NCI-H774 (cell line): ENCODE measurements around the gene LCN15.
A peak's percentile ranks its signal among the peaks of the same experiment; 100 is the strongest.
"Not testable (repeated sequence)": the region's sequence is repeated elsewhere in the genome, so short reads cannot be mapped to it uniquely, and the experiment has no call there.

ENCODE experiments used
- DNase-seq: peaks from one replicate; lab custom pipeline; 2025; lab: John Stamatoyannopoulos, UW

The LCN15 gene

GRCh38 chr9:136774416-136775045 is 10.2 kb upstream of the LCN15 start:
- no peak for DNase-seq

- DNase-seq = no peak
These were observed 9.2 kb upstream of the LCN15 start for GRCh38 chr9:136773386-136774044.

GRCh38 chr9:136771907-136772415 is 7.6 kb upstream of the LCN15 start:
- DNase-seq = no peak

- DNase-seq = no peak
These were observed 5.4 kb upstream of the LCN15 start for GRCh38 chr9:136769710-136770191.

GRCh38 chr9:136766410-136767120 is 2.2 kb upstream of the LCN15 start:
- peak; percentile 56 for DNase-seq

- DNase-seq = not testable (repeated sequence)
These were observed 1.6 kb upstream of the LCN15 start for GRCh38 chr9:136765745-136766409.

GRCh38 chr9:136765041-136765440 is 723 bp upstream of the LCN15 start:
- DNase-seq = no peak

- DNase-seq = no peak
These were observed 676 bp downstream of the LCN15 start for GRCh38 chr9:136763649-136764035.

- no peak for DNase-seq
These were observed 1.2 kb downstream of the LCN15 start for GRCh38 chr9:136762915-136763648.

- DNase-seq = no peak
These were observed 2.1 kb downstream of the LCN15 start for GRCh38 chr9:136762221-136762691.

- no peak for DNase-seq
These were observed 2.8 kb downstream of the LCN15 start for GRCh38 chr9:136761545-136761981.

GRCh38 chr9:136760834-136761544 is 3.3 kb downstream of the LCN15 start:
- DNase-seq = not testable (repeated sequence)

- no peak for DNase-seq
These were observed 3.9 kb downstream of the LCN15 start for GRCh38 chr9:136760424-136760823.

GRCh38 chr9:136759436-136760325 is 4.6 kb downstream of the LCN15 start:
- no peak for DNase-seq

- no peak for DNase-seq
These were observed 5.3 kb downstream of the LCN15 start for GRCh38 chr9:136759001-136759400.

- no peak for DNase-seq
These were observed 6.6 kb downstream of the LCN15 start for GRCh38 chr9:136757751-136758140.

GRCh38 chr9:136757328-136757727 is 7.0 kb downstream of the LCN15 start:
- DNase-seq = no peak

GRCh38 chr9:136756836-136757235 is 7.5 kb downstream of the LCN15 start:
- DNase-seq = no peak

- DNase-seq = no peak
These were observed 8.2 kb downstream of the LCN15 start for GRCh38 chr9:136756134-136756438.
